Panc1 (cell line): ENCODE data around the gene TRIM2.

Experiments used
- CTCF ChIP-seq: fragments of 450-650 bp; IDR thresholded peaks from 2 replicates; pipeline ENCODE4 v1.5.1; 2017; ENCODE audit warnings: mild to moderate bottlenecking
- REST ChIP-seq, 2 experiments: IDR thresholded peaks; 2 replicates each; pipeline ENCODE4 v1.6.1; 2011 to 2012; ENCODE audit warnings: low read depth in 2 of 2, control low read depth in 1 of 2, low read length in 1 of 2, mild to moderate bottlenecking in 1 of 2, moderate library complexity in 1 of 2; ENCODE audit not compliant: insufficient read depth in 1 of 2

GRCh38 chr4:153367092-153367491 lies 162.8 kb downstream of the TRIM2 start:
- no peak for TF ChIP-seq CTCF
- TF ChIP-seq REST (IDR thresholded peaks at IDR 0.05; ENCODE audit: insufficient read depth in 1 of 2, low read depth in 2 of 2, low read length in 1 of 2), result no peak
